Kidney (tissue), 14 donors: Measurements from ENCODE around the gene DDX10. TPM values are rescaled to one million over a fixed set of nuclear protein-coding genes. Genes with fewer than 3 reads are reported as not detected.

Source experiments
- DNase-seq, 5 donors: peaks; one replicate each; pipeline ENCODE4 v3.0.0-alpha.2; 2013 to 2020
- FAIRE-seq: peaks from 2 replicates; lab custom pipeline; 2012; peaks lifted over from hg19 to GRCh38; lab: Jason Lieb, UNC
- H3K27ac ChIP-seq, 2 donors: one replicate each; pipeline ENCODE4 v1.7.0; 2013; ENCODE audit warnings: low read depth in 2 of 2, low read length in 2 of 2, inconsistent platforms in 1 of 2
- H3K27me3 ChIP-seq: one replicate; pipeline ENCODE4 v1.7.1; 2013; ENCODE audit warnings: low read length, inconsistent platforms; ENCODE audit not compliant: control insufficient read depth, insufficient read depth
- H3K36me3 ChIP-seq, 3 donors: one replicate each; pipeline versions ENCODE4 v1.7.0 to v1.7.1; 2013; ENCODE audit warnings: low read length in 3 of 3, control low read depth in 1 of 3, inconsistent platforms in 1 of 3; ENCODE audit not compliant: insufficient read depth in 3 of 3, control insufficient read depth in 2 of 3
- H3K4me1 ChIP-seq, 3 donors: one replicate each; pipeline versions ENCODE4 v1.7.0 to v1.7.1; 2013; ENCODE audit warnings: low read length in 3 of 3, inconsistent platforms in 1 of 3, low read depth in 1 of 3; ENCODE audit not compliant: control insufficient read depth in 2 of 3, insufficient read depth in 2 of 3
- H3K4me3 ChIP-seq, 3 donors: one replicate each; pipeline versions ENCODE4 v1.7.0 to v1.8.1; 2013; ENCODE audit warnings: low read length in 3 of 3, control low read depth in 1 of 3, inconsistent platforms in 1 of 3
- H3K9ac ChIP-seq, 3 donors: one replicate each; pipeline versions ENCODE4 v1.7.0 to v1.7.1; 2013; ENCODE audit warnings: low read length in 3 of 3, control low read depth in 1 of 3, inconsistent platforms in 1 of 3
- H3K9me3 ChIP-seq, 3 donors: one replicate each; pipeline versions ENCODE4 v1.7.0 to v1.7.1; 2013; ENCODE audit warnings: low read length in 3 of 3, control low read depth in 1 of 3, inconsistent platforms in 1 of 3; ENCODE audit not compliant: control insufficient read depth in 2 of 3, insufficient read depth in 1 of 3
- CTCF ChIP-seq: IDR thresholded peaks from 3 replicates; pipeline ENCODE4 v1.5.1; 2012; ENCODE audit warnings: mild to moderate bottlenecking, moderate library complexity, borderline replicate concordance; ENCODE audit not compliant: insufficient read depth; ENCODE audit errors: extremely low read depth
- intact Hi-C: fragments of 100-400 bp; cut with DNase I; formaldehyde crosslinking; loops from one replicate; pipeline ENCODE4 v1.11.1; 2022
- polyA plus RNA-seq: library from polyadenylated mRNA; stranded (reverse); fragments of 350-450 nt; fragmentation: Illumina TruSeq; extraction: RNeasy Lipid Tissue Mini Kit (QIAGEN cat#74804); gene quantifications from one replicate; pipeline ENCODE4 v1.2.3, GENCODE V29; 2014; ENCODE audit warnings: low read depth, low replicate concordance; ENCODE audit not compliant: insufficient read depth
- total RNA-seq: library from RNA; stranded (reverse); fragmentation: NEBNext Ultra II Directional; extraction: Animal tissue kit (Norgen Biotek cat#: 25700); gene quantifications from one replicate; pipeline ENCODE4 v1.2.1, GENCODE V29; 2021
- donor health status: control.
- donor health status: control.
- donor health status: control.
- donor health status: control.
- donor health status: control.
- donor health status: DM: yes; HTN: yes; CAD: no.
- donor health status: Normal renal cell carcinoma (clear cell type).

The DDX10 gene
- total and polyA plus RNA-seq, 2 donors from 2014 or later = 24.8 to 79.2 TPM

GRCh38 chr11:108958368-108959104, 293.7 kb downstream of the DDX10 start:
- Histone ChIP-seq H3K27ac (no peak overlapping the region), H3K36me3 (no peaks in the 10 kb centered on the region), H3K9ac (no peak overlapping the region), H3K4me3 (no peak overlapping the region), H3K4me1 (no peaks in the 10 kb centered on the region), H3K9me3 (no peaks in the 10 kb centered on the region), H3K27me3 (no peaks in the 10 kb centered on the region)
- TF ChIP-seq CTCF = no peak
- no peak for FAIRE-seq
- intact Hi-C loops = no loop called here
- DNase-seq = no peak

GRCh38 chr11:108959105-108959761, 294.4 kb downstream of the DDX10 start:
- no peak for DNase-seq
- Histone ChIP-seq H3K4me3 (no peak overlapping the region), H3K27ac (no peak overlapping the region), H3K36me3 (no peaks in the 10 kb centered on the region), H3K27me3 (no peaks in the 10 kb centered on the region), H3K4me1 (no peaks in the 10 kb centered on the region), H3K9ac (no peak overlapping the region), H3K9me3 (no peaks in the 10 kb centered on the region)
- intact Hi-C loops = no loop called here
- no peak for FAIRE-seq
- no peak for TF ChIP-seq CTCF

- Histone ChIP-seq H3K9ac (no peak overlapping the region), H3K36me3 (no peaks in the 10 kb centered on the region), H3K4me3 (no peak overlapping the region), H3K27me3 (no peaks in the 10 kb centered on the region), H3K4me1 (no peaks in the 10 kb centered on the region), H3K27ac (no peak overlapping the region), H3K9me3 (no peaks in the 10 kb centered on the region)
- TF ChIP-seq CTCF = no peak
- FAIRE-seq (no peak), DNase-seq (no peak)
- intact Hi-C loops = no loop called here
Measured at GRCh38 chr11:108959874-108960273, 295.0 kb downstream of the DDX10 start.
